ENCODE results near the gene HTR4. TPM values are rescaled to one million over a fixed set of nuclear protein-coding genes. Genes with fewer than 3 reads are reported as not detected.

Gene HTR4
- polyA plus RNA-seq, 1 of the 3 experiments (the other 2 are of a cell fraction) = not detected

DNA sequence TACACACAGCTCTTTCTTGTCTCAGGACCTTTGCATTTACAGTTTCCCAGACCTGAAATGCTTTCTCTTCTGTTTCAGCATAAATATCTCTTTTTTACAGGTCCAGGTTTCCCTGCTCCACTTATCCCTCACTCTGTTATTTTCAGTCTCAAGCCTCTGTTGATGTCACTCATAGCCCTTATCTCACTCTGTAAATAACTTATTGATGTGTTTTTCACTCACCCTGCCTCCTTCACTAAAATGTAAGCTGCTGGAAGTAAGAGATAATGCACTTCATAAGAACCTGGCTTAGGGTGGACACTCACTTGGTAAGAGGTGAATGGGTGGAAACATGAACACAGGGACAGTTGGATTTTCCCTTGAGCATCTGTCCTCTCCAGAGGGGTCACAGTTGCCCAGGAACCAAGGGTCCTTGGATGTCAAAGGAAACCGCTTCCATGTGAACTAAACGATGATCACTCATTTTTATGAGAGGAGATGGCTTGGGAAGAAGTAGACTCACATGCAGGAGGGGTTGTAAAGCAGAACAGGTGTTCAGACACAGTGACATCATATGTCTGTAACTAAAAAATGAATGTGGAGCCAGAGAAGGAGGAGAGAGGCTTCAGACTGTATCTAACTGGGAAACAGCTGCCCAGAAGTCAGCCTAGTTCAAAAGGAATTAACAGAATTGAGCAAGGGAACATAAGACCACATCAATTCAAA is 5.5 kb upstream of the HTR4 start:
- POLR2A ChIA-PET = no interaction called here
- CTCF ChIA-PET = interaction anchor here (1.2 to 1.4 kb wide), 2 partner anchors 20 to 73 kb away, joined by 3 read pairs; no protein-coding TSS in a partner anchor

More for the DNA sequence above, 5.5 kb upstream of the HTR4 start:
- Histone ChIP-seq H3K36me3 (replicated peaks in 1 of 2; ENCODE audit: control insufficient read depth in 1 of 2, insufficient read depth in 2 of 2, low read length in 1 of 2) (no peaks in the 10 kb centered on the region), H3K4me3 (ENCODE audit: low read depth in 2 of 2, low read length in 1 of 2) (no peak overlapping the region), H3K9me3 (no peaks in the 10 kb centered on the region), H3K27ac (ENCODE audit: low read depth in 2 of 2, low read length in 1 of 2) (no peak overlapping the region), H3K4me2 (no peak overlapping the region), H3K9me2 (no peaks in the 10 kb centered on the region), H3K9ac (no peak overlapping the region), H2AFZ (ENCODE audit: low read depth) (no peak overlapping the region), H4K20me1 (ENCODE audit: insufficient read depth) (no peaks in the 10 kb centered on the region), H3K79me2 (ENCODE audit: insufficient read depth) (no peaks in the 10 kb centered on the region), H3K4me1 (ENCODE audit: control insufficient read depth in 1 of 2, insufficient read depth in 2 of 2, low read depth in 1 of 2, low read length in 1 of 2) (peaks cover 0 to 9% of the 10 kb centered on the region in 2 experiments; a peak in 2 of 4 replicates), H3F3A (replicated peaks; ENCODE audit: insufficient read depth) (no peaks in the 10 kb centered on the region), H3K27me3 (ENCODE audit: insufficient read depth) (peaks cover 6% of the 10 kb centered on the region; the same call in 1 of the 2 replicates)
- no peak for DNase-seq
- WGBS (ENCODE audit: low lambda C conversion rate) = 13% methylated on average over 2 of the region's 2 CpGs
- TF ChIP-seq RAD21 (IDR thresholded peaks at IDR 0.05; ENCODE audit: low read length) = no peak
- TF ChIP-seq EZH2phosphoT487 (IDR thresholded peaks at IDR 0.05; ENCODE audit: borderline replicate concordance, low read depth) = no peak
- no peak for TF ChIP-seq RCOR1 (IDR thresholded peaks at IDR 0.05; ENCODE audit: low read length)
- TF ChIP-seq MXI1 (IDR thresholded peaks at IDR 0.05; ENCODE audit: low read depth, low read length) = no peak
- no peak for TF ChIP-seq SMC3 (IDR thresholded peaks at IDR 0.05; ENCODE audit: low read depth, low read length)
- TF ChIP-seq, protein P1, sequence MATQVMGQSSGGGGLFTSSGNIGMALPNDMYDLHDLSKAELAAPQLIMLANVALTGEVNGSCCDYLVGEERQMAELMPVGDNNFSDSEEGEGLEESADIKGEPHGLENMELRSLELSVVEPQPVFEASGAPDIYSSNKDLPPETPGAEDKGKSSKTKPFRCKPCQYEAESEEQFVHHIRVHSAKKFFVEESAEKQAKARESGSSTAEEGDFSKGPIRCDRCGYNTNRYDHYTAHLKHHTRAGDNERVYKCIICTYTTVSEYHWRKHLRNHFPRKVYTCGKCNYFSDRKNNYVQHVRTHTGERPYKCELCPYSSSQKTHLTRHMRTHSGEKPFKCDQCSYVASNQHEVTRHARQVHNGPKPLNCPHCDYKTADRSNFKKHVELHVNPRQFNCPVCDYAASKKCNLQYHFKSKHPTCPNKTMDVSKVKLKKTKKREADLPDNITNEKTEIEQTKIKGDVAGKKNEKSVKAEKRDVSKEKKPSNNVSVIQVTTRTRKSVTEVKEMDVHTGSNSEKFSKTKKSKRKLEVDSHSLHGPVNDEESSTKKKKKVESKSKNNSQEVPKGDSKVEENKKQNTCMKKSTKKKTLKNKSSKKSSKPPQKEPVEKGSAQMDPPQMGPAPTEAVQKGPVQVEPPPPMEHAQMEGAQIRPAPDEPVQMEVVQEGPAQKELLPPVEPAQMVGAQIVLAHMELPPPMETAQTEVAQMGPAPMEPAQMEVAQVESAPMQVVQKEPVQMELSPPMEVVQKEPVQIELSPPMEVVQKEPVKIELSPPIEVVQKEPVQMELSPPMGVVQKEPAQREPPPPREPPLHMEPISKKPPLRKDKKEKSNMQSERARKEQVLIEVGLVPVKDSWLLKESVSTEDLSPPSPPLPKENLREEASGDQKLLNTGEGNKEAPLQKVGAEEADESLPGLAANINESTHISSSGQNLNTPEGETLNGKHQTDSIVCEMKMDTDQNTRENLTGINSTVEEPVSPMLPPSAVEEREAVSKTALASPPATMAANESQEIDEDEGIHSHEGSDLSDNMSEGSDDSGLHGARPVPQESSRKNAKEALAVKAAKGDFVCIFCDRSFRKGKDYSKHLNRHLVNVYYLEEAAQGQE (IDR thresholded peaks at IDR 0.05; ENCODE audit: low read depth, low read length) = no peak
- TF ChIP-seq, protein P2, sequence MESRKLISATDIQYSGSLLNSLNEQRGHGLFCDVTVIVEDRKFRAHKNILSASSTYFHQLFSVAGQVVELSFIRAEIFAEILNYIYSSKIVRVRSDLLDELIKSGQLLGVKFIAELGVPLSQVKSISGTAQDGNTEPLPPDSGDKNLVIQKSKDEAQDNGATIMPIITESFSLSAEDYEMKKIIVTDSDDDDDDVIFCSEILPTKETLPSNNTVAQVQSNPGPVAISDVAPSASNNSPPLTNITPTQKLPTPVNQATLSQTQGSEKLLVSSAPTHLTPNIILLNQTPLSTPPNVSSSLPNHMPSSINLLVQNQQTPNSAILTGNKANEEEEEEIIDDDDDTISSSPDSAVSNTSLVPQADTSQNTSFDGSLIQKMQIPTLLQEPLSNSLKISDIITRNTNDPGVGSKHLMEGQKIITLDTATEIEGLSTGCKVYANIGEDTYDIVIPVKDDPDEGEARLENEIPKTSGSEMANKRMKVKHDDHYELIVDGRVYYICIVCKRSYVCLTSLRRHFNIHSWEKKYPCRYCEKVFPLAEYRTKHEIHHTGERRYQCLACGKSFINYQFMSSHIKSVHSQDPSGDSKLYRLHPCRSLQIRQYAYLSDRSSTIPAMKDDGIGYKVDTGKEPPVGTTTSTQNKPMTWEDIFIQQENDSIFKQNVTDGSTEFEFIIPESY (IDR thresholded peaks at IDR 0.05; ENCODE audit: borderline replicate concordance, low read depth) = no peak
- no peak for TF ChIP-seq TEAD4 (IDR thresholded peaks at IDR 0.05; ENCODE audit: borderline replicate concordance, insufficient read depth)
- TF ChIP-seq NRF1 (IDR thresholded peaks at IDR 0.05; ENCODE audit: low read depth, low read length) = no peak
- TF ChIP-seq YY1 (IDR thresholded peaks at IDR 0.05; ENCODE audit: low read depth) = no peak
- TF ChIP-seq, protein P3, sequence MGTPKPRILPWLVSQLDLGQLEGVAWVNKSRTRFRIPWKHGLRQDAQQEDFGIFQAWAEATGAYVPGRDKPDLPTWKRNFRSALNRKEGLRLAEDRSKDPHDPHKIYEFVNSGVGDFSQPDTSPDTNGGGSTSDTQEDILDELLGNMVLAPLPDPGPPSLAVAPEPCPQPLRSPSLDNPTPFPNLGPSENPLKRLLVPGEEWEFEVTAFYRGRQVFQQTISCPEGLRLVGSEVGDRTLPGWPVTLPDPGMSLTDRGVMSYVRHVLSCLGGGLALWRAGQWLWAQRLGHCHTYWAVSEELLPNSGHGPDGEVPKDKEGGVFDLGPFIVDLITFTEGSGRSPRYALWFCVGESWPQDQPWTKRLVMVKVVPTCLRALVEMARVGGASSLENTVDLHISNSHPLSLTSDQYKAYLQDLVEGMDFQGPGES (IDR thresholded peaks at IDR 0.05; ENCODE audit: low read depth, low read length) = no peak
- TF ChIP-seq, protein P4, sequence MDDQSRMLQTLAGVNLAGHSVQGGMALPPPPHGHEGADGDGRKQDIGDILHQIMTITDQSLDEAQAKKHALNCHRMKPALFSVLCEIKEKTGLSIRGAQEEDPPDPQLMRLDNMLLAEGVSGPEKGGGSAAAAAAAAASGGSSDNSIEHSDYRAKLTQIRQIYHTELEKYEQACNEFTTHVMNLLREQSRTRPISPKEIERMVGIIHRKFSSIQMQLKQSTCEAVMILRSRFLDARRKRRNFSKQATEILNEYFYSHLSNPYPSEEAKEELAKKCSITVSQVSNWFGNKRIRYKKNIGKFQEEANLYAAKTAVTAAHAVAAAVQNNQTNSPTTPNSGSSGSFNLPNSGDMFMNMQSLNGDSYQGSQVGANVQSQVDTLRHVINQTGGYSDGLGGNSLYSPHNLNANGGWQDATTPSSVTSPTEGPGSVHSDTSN (IDR thresholded peaks at IDR 0.05) = no peak

All from SK-N-SH (cell line).